ENCODE data around the gene TICRR. TPM values are rescaled to one million over a fixed set of nuclear protein-coding genes. Genes with fewer than 3 reads are reported as not detected.

TICRR gene
- total and polyA plus RNA-seq, 2 of the 4 experiments (the other 2 are of a cell fraction) = 3.0 to 4.2 TPM

DNA sequence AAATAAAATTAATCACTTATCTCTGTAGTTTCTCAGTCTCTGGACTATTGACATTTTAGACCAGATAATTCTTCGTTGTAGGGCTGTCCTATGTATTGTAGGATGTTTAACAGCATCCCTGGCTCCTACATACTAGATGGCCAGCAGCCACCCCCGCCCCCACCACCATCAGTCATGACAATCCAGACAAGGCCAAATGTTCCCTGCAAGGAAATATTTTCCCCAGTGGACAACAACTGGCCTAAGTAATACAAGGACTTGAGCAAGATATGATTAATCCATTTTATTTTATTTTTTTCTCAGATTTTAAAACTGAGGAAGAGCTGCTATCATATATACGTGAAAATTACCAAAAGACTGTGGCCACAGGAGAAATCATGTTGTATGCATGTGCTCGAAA, 23.8 kb downstream of the TICRR start:
- no peaks in the 10 kb centered on the region for H3K4me1 ChIP-seq (ENCODE audit: control insufficient read depth, insufficient read depth, low read length)
- in situ Hi-C loops (cut with MboI; ENCODE audit: low sequenced_read_pairs) (no loop called here), dilution Hi-C loops (cut with HindIII; ENCODE audit: low sequenced_read_pairs, unreplicated experiment) (no loop called here), intact Hi-C loops (cut with micrococcal nuclease) (no loop called here)
- no peak overlapping the region for H2AFZ ChIP-seq (replicated peaks; ENCODE audit: low read length, poor library complexity)
- no peak overlapping the region for H2AK9ac ChIP-seq (replicated peaks; ENCODE audit: low read depth, low read length, poor library complexity)
- H3K9ac ChIP-seq (ENCODE audit: low read depth, low read length) = no peak overlapping the region
- DNase-seq (no peak), ATAC-seq (ENCODE audit: low read depth) (no peak)
- peaks cover 4% of the 10 kb centered on the region; the same call in 1 of the 2 replicates for H3K36me3 ChIP-seq (ENCODE audit: control insufficient read depth, insufficient read depth, low read length)
- H4K20me1 ChIP-seq (ENCODE audit: insufficient read depth, low read length) = no peaks in the 10 kb centered on the region
- H3K9me3 ChIP-seq (ENCODE audit: control insufficient read depth, insufficient read depth, low read length) = no peaks in the 10 kb centered on the region
- H3K27ac ChIP-seq (ENCODE audit: insufficient read depth, low read length) = no peak overlapping the region
- no peaks in the 10 kb centered on the region for H3K9me1 ChIP-seq (ENCODE audit: insufficient read depth, low read length)
- no peak overlapping the region for H3K23ac ChIP-seq (ENCODE audit: low read depth, low read length)
- no peak overlapping the region for H3K4me3 ChIP-seq (ENCODE audit: insufficient read depth, low read depth, low read length)
- H2BK20ac ChIP-seq (ENCODE audit: low read depth, low read length) = no peak overlapping the region
- ChIA-PET POLR2A (ENCODE audit: unreplicated experiment) (no interaction called here), CTCF (no interaction called here)
- peaks cover 0 to 3% of the 10 kb centered on the region in 2 experiments; a peak in 2 of 4 replicates for H3K79me1 ChIP-seq (ENCODE audit: low read depth in 1 of 2, low read length in 2 of 2)
- no TSS peak for BruUV-seq (replicated peaks)
- H2BK120ac ChIP-seq (ENCODE audit: low read depth, low read length) = no peak overlapping the region
- H2BK15ac ChIP-seq (ENCODE audit: low read depth, low read length) = no peak overlapping the region
- no peak overlapping the region for H3K4ac ChIP-seq (ENCODE audit: low read depth, low read length)
- H3K56ac ChIP-seq (ENCODE audit: extremely low read depth, insufficient read depth, low read length) = no peak overlapping the region
- no peak overlapping the region for H3K4me2 ChIP-seq (ENCODE audit: low read depth, low read length)
- H3K18ac ChIP-seq (ENCODE audit: low read depth, low read length) = no peak overlapping the region
- H4K5ac ChIP-seq (ENCODE audit: low read depth, low read length) = no peak overlapping the region
- H3K27me3 ChIP-seq (ENCODE audit: control insufficient read depth, insufficient read depth, low read length) = no peaks in the 10 kb centered on the region
- WGBS, 2 experiments (ENCODE audit: extremely low coverage in 2 of 2, insufficient read length in 1 of 2) = 100% methylated on average over 2 of the region's 4 CpGs; no CpG with 5 or more reads in 1 of the 2 experiments
- H2BK5ac ChIP-seq (ENCODE audit: low read depth, low read length, poor library complexity, severe bottlenecking) = no peak overlapping the region
- H4K8ac ChIP-seq (ENCODE audit: low read depth in 2 of 2, low read length in 2 of 2) = no peak overlapping the region
- no peak overlapping the region for H2AK5ac ChIP-seq (ENCODE audit: low read depth, low read length)
- no peak overlapping the region for H4K91ac ChIP-seq (ENCODE audit: insufficient read depth, low read depth, low read length)
- TF ChIP-seq RFX5 (IDR thresholded peaks at IDR 0.05; ENCODE audit: low read depth, low read length) (no peak), RAD21 (IDR thresholded peaks at IDR 0.05; ENCODE audit: low read length) (no peak), NFE2L2 (IDR thresholded peaks at IDR 0.05; ENCODE audit: low read depth, low read length) (no peak), CHD1 (IDR thresholded peaks at IDR 0.05; ENCODE audit: low read depth, low read length) (no peak), MXI1 (IDR thresholded peaks at IDR 0.05; ENCODE audit: borderline replicate concordance, low read depth, low read length) (no peak), USF2 (IDR thresholded peaks at IDR 0.05; ENCODE audit: low read depth, low read length) (no peak), FOS (IDR thresholded peaks at IDR 0.05; ENCODE audit: low read depth, low read length) (no peak), MAZ (IDR thresholded peaks at IDR 0.05; ENCODE audit: borderline replicate concordance, low read depth, low read length) (no peak), ELK1 (IDR thresholded peaks at IDR 0.05; ENCODE audit: borderline replicate concordance, low read depth, low read length) (no peak), POLR2A (IDR thresholded peaks at IDR 0.05; ENCODE audit: low read depth, low read length) (no peak), BHLHE40 (IDR thresholded peaks at IDR 0.05; ENCODE audit: low read depth, low read length) (no peak), MAFK (IDR thresholded peaks at IDR 0.05; ENCODE audit: low read depth, low read length) (no peak), RCOR1 (IDR thresholded peaks at IDR 0.05; ENCODE audit: insufficient replicate concordance, low read length) (no peak), CEBPB (IDR thresholded peaks at IDR 0.05; ENCODE audit: low read depth, low read length) (no peak), SMC3 (IDR thresholded peaks at IDR 0.05; ENCODE audit: low read depth, low read length) (no peak)
- TF ChIP-seq, protein P1, sequence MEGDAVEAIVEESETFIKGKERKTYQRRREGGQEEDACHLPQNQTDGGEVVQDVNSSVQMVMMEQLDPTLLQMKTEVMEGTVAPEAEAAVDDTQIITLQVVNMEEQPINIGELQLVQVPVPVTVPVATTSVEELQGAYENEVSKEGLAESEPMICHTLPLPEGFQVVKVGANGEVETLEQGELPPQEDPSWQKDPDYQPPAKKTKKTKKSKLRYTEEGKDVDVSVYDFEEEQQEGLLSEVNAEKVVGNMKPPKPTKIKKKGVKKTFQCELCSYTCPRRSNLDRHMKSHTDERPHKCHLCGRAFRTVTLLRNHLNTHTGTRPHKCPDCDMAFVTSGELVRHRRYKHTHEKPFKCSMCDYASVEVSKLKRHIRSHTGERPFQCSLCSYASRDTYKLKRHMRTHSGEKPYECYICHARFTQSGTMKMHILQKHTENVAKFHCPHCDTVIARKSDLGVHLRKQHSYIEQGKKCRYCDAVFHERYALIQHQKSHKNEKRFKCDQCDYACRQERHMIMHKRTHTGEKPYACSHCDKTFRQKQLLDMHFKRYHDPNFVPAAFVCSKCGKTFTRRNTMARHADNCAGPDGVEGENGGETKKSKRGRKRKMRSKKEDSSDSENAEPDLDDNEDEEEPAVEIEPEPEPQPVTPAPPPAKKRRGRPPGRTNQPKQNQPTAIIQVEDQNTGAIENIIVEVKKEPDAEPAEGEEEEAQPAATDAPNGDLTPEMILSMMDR (conservative IDR thresholded peaks at IDR 0.05; ENCODE audit: low read depth, low read length) = no peak
- H3K14ac ChIP-seq (replicated peaks; ENCODE audit: low read depth, low read length) = no peak overlapping the region
